A549 (cell line): ENCODE measurements around the gene PGAP3. TPM values are rescaled to one million over a fixed set of nuclear protein-coding genes. Genes with fewer than 3 reads are reported as not detected.
A peak's percentile ranks its signal among the peaks of the same experiment; 100 is the strongest.

Source experiments
- ATAC-seq, 2 experiments: fragments of 200-7000 bp in 1 of 2; fragments of >200 bp in 1 of 2; cut with Nextera tagmentation in 1 of 2; cut with Tn5 transposase in 1 of 2; 3 replicates each; pipeline versions ENCODE4 v1.8.0 to v1.9.1; 2018 to 2020; ENCODE audit warnings: mild to moderate bottlenecking in 1 of 2, moderate library complexity in 1 of 2
- CTCF ChIA-PET: fragments of 300-600 bp; sonication (Branson Sonifier 250); formaldehyde crosslinking; extraction: SDS; loops from one replicate; lab custom pipeline; 2021; ENCODE audit warnings: antibody characterized with exemption, inconsistent platforms; lab: Yijun Ruan, JAX
- POLR2A ChIA-PET: fragments of 350-600 bp; formaldehyde crosslinking; extraction: SDS; loops from one replicate; lab custom pipeline; 2021; ENCODE audit warnings: antibody characterized with exemption, inconsistent platforms; lab: Yijun Ruan, JAX
- DNase-seq, 2 experiments: peaks; one replicate each; pipeline versions ENCODE4 v3.0.0 to v3.0.0-alpha.2; 2011 to 2016; ENCODE audit warnings: low read depth in 1 of 2, low spot score in 1 of 2
- FAIRE-seq: peaks from 2 replicates; lab custom pipeline; 2011; peaks lifted over from hg19 to GRCh38; lab: Jason Lieb, UNC
- H3K27ac ChIP-seq, 2 experiments: fragments of >200 bp; sonication (Bioruptor Twin); formaldehyde crosslinking; 3 replicates each; pipeline ENCODE4 v1.5.1; 2016 to 2017
- H3K4me1 ChIP-seq: fragments of >200 bp; sonication (Bioruptor Twin); formaldehyde crosslinking; 3 replicates; pipeline ENCODE4 v1.6.1; 2016
- H3K4me2 ChIP-seq: fragments of >200 bp; sonication (Bioruptor Twin); formaldehyde crosslinking; 3 replicates; pipeline ENCODE4 v1.6.1; 2016
- H3K4me3 ChIP-seq: fragments of >200 bp; sonication (Bioruptor Twin); formaldehyde crosslinking; 3 replicates; pipeline ENCODE4 v1.5.1; 2016
- H3K9me3 ChIP-seq: fragments of >200 bp; sonication (Bioruptor Twin); formaldehyde crosslinking; 3 replicates; pipeline ENCODE4 v1.6.1; 2016
- CBX2 ChIP-seq: fragments of 200-600 bp; sonication (generic); IDR thresholded peaks from 2 replicates; pipeline ENCODE4 v1.6.1; 2016; ENCODE audit warnings: low read depth, mild to moderate bottlenecking, borderline replicate concordance
- CBX8 ChIP-seq: fragments of 200-600 bp; sonication (generic); IDR thresholded peaks from 2 replicates; pipeline ENCODE4 v1.6.1; 2016
- CEBPB ChIP-seq, 2 experiments: fragments of >200 bp in 1 of 2; sonication (Bioruptor Twin) in 1 of 2; formaldehyde crosslinking in 1 of 2; IDR thresholded peaks; 2 replicates each; pipeline ENCODE4 v1.6.1; 2012 to 2016
- CHD2 ChIP-seq: fragments of 150-350 bp; IDR thresholded peaks from 2 replicates; pipeline ENCODE4 v1.6.1; 2014; ENCODE audit warnings: low read length; ENCODE audit not compliant: partially characterized antibody
- CTCF ChIP-seq: fragments of >200 bp; sonication (Bioruptor Twin); formaldehyde crosslinking; IDR thresholded peaks from 3 replicates; pipeline ENCODE4 v1.5.1; 2016
- EHMT2 ChIP-seq: fragments of 200-600 bp; sonication (generic); IDR thresholded peaks from 2 replicates; pipeline ENCODE4 v1.6.1; 2016; ENCODE audit warnings: antibody characterized with exemption, low read depth, mild to moderate bottlenecking, moderate library complexity
- EP300 ChIP-seq, 2 experiments: fragments of >200 bp; sonication (Bioruptor Twin); formaldehyde crosslinking; IDR thresholded peaks; 2 replicates in 1 of 2; 3 replicates in 1 of 2; pipeline ENCODE4 v1.6.1; 2016 to 2017
- FOXS1 ChIP-seq: fragments of 250-450 bp; sonication (Bioruptor Pico); IDR thresholded peaks from 2 replicates; pipeline ENCODE4 v1.5.0; 2020; ENCODE audit warnings: mild to moderate bottlenecking, moderate library complexity
- GATA3 ChIP-seq: IDR thresholded peaks from 2 replicates; pipeline ENCODE4 v1.6.1; 2012; ENCODE audit warnings: borderline replicate concordance
- HDAC2 ChIP-seq: fragments of 200-600 bp; sonication (generic); IDR thresholded peaks from 2 replicates; pipeline ENCODE4 v1.6.1; 2016
- HEYL ChIP-seq: fragments of 250-450 bp; sonication (Bioruptor Pico); IDR thresholded peaks from 2 replicates; pipeline ENCODE4 v1.8.0; 2021; ENCODE audit warnings: mild to moderate bottlenecking, moderate library complexity
- JUN ChIP-seq, 2 experiments: fragments of >200 bp; sonication (Bioruptor Twin); formaldehyde crosslinking; IDR thresholded peaks; 2 replicates in 1 of 2; 3 replicates in 1 of 2; pipeline ENCODE4 v1.6.1; 2016 to 2017
- KDM5A ChIP-seq: fragments of 200-600 bp; sonication (generic); IDR thresholded peaks from 2 replicates; pipeline ENCODE4 v1.6.1; 2016; ENCODE audit warnings: antibody characterized with exemption, mild to moderate bottlenecking
- NR3C1 ChIP-seq: fragments of >200 bp; sonication (Bioruptor Twin); formaldehyde crosslinking; IDR thresholded peaks from 3 replicates; pipeline ENCODE4 v1.6.1; 2017
- PBX3 ChIP-seq: IDR thresholded peaks from 2 replicates; pipeline ENCODE4 v1.6.1; 2012
- PHF8 ChIP-seq: fragments of 200-600 bp; sonication (generic); IDR thresholded peaks from 2 replicates; pipeline ENCODE4 v1.6.1; 2016; ENCODE audit warnings: low read depth, mild to moderate bottlenecking, antibody characterized with exemption, moderate library complexity, borderline replicate concordance
- REST ChIP-seq: fragments of 200-600 bp; sonication (generic); IDR thresholded peaks from 2 replicates; pipeline ENCODE4 v1.6.1; 2016; ENCODE audit warnings: antibody characterized with exemption, mild to moderate bottlenecking, moderate library complexity
- RFX5 ChIP-seq: fragments of 450-650 bp; IDR thresholded peaks from 2 replicates; pipeline ENCODE4 v1.7.1; 2014; ENCODE audit warnings: antibody characterized with exemption, mild to moderate bottlenecking, moderate library complexity
- SREBF2 ChIP-seq: fragments of 450-650 bp; IDR thresholded peaks from 2 replicates; pipeline ENCODE4 v1.6.1; 2014; ENCODE audit warnings: mild to moderate bottlenecking, moderate library complexity
- ZC3H11A ChIP-seq: fragments of 450-650 bp; IDR thresholded peaks from 2 replicates; pipeline ENCODE4 v1.6.1; 2014; ENCODE audit warnings: antibody characterized with exemption, mild to moderate bottlenecking
- ZNF302 ChIP-seq: fragments of 250-450 bp; sonication (Bioruptor Pico); IDR thresholded peaks from 2 replicates; pipeline ENCODE4 v1.9.0; 2021; ENCODE audit warnings: inconsistent platforms, mild to moderate bottlenecking, moderate library complexity
- WGBS: methylation state at CpG from one replicate; pipeline ENCODE4 v1.1.6; 2017; ENCODE audit errors: missing lambda C conversion rate; 5-methylcytosine and 5-hydroxymethylcytosine counted together
- polyA plus RNA-seq, 4 experiments: library from polyadenylated mRNA; depleted of rRNA in 3 of 4; stranded (reverse); fragments of >200 nt; fragmentation: RNase III in 1 of 4; extraction: RNeasy Plus Mini Kit Qiagen cat#74134 plus additional on column Dnase treatment in 1 of 4; gene quantifications; 2 replicates in 3 of 4; 3 replicates in 1 of 4; pipeline ENCODE4 v1.2.3, GENCODE V29; 2011 to 2017
- TF ChIP-seq, protein P1 (sequence below): fragments of 250-450 bp; sonication (Bioruptor Pico); IDR thresholded peaks from 2 replicates; pipeline ENCODE4 v1.5.0; 2021; ENCODE audit warnings: mild to moderate bottlenecking, moderate library complexity, borderline replicate concordance
- TF ChIP-seq, protein P2 (sequence below): fragments of >200 bp; sonication (Bioruptor Twin); formaldehyde crosslinking; IDR thresholded peaks from 2 replicates; pipeline ENCODE4 v1.6.1; 2016

PGAP3 gene
- polyA plus RNA-seq, 2 of the 4 experiments (the other 2 are of a cell fraction) = 7.3 to 8.5 TPM

DNA sequence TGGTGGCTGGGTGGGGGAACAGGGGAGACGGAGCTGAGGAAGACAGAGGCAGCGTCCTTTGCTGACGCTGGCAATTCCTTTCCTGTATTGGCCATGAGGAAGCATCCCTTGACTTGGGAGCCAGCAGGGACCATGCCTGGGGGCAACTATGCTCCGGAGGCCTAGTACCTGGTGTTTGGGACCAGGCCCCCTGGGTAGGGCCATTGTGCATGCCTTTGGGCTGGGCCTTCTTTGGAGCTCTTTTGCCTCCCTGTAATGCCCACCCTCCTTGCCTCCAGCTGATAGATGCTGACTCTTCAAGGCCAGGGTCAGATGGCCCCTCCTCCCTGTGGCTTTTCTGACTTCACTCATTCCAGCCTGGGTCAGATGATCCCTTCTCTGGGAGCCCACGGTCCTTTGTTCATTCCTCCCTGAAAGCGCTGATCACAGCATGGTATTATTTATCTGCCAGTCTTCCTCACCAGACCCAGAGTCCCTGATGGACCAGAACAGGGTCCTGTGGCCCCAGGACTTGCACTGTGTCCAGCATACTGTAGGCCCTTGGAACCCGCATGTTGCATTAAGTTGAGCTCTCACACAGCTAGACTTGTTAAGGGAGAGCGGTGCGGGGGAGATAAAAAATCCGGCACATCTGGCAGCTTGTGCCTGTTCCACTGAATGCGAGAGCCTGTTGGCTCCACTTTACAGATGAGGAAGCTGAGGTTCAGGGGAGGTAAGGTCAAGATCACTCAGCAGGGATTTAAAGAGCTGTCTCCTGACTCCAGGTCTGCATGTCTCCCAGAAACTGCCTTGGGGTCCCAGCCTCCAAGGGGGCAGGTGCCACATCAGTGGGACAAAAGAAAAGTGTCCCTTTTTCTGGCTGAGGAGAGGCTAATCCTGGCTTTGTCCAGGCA lies 48.0 kb downstream of the PGAP3 start (continued):
- TF ChIP-seq REST (no peak), HEYL (CRISPR knock-in tag) (no peak), FOXS1 (CRISPR knock-in tag) (no peak), SREBF2 (no peak), JUN (IDR thresholded peaks at IDR 0.05) (no peak), RFX5 (no peak), CBX8 (no peak), CTCF (no peak)

- FAIRE-seq (no peak), DNase-seq (no peak), ATAC-seq (no peak)
- peak overlapping the region; percentile 92; the same call in 1 of the 3 replicates for H3K4me2 ChIP-seq
- no peaks in the 10 kb centered on the region for H3K9me3 ChIP-seq
- ChIA-PET POLR2A (no interaction called here), CTCF (interaction anchor here (1.2 to 58.8 kb wide), 5 partner anchors 4 to 114 kb away, joined by 5 to 1581 read pairs (median 1391); partner anchors contain the start of genes ERBB2, NEUROD2, PGAP3 and PNMT)
- WGBS = 87% methylated on average over 2 of the region's 2 CpGs
- H3K4me3 ChIP-seq = no peak overlapping the region
- H3K27ac ChIP-seq = no peak overlapping the region
- H3K4me1 ChIP-seq = peaks cover 37% of the 10 kb centered on the region
- TF ChIP-seq FOXS1 (CRISPR knock-in tag) (no peak), CBX2 (no peak), KDM5A (no peak), EP300 (IDR thresholded peaks at IDR 0.05) (no peak), PBX3 (no peak)
- TF ChIP-seq, protein P1, sequence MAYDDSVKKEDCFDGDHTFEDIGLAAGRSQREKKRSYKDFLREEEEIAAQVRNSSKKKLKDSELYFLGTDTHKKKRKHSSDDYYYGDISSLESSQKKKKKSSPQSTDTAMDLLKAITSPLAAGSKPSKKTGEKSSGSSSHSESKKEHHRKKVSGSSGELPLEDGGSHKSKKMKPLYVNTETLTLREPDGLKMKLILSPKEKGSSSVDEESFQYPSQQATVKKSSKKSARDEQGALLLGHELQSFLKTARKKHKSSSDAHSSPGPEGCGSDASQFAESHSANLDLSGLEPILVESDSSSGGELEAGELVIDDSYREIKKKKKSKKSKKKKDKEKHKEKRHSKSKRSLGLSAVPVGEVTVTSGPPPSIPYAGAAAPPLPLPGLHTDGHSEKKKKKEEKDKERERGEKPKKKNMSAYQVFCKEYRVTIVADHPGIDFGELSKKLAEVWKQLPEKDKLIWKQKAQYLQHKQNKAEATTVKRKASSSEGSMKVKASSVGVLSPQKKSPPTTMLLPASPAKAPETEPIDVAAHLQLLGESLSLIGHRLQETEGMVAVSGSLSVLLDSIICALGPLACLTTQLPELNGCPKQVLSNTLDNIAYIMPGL (CRISPR knock-in tag) = no peak
Measured at GRCh38 chr17:39639043-39639442, 48.8 kb downstream of the PGAP3 start.

GRCh38 chr17:39638317-39638716 lies 49.5 kb downstream of the PGAP3 start:
- H3K4me1 ChIP-seq = peaks cover 35% of the 10 kb centered on the region
- no peak overlapping the region for H3K27ac ChIP-seq
- CTCF ChIA-PET = interaction anchor here (1.0 to 58.8 kb wide), 4 partner anchors 4 to 94 kb away, joined by 4 to 1581 read pairs (median 1486); partner anchors contain the start of genes ERBB2, NEUROD2, PGAP3 and PNMT
- H3K9me3 ChIP-seq = no peaks in the 10 kb centered on the region
- ATAC-seq = no peak
- WGBS = 95% methylated on average over 7 of the region's 7 CpGs
- peak overlapping the region; percentile 82; the same call in 1 of the 3 replicates for H3K4me3 ChIP-seq
- peak overlapping the region; percentile 92 for H3K4me2 ChIP-seq
- TF ChIP-seq ZNF302 (CRISPR knock-in tag) = no peak
- no peak for TF ChIP-seq FOXS1 (CRISPR knock-in tag)
- no peak for TF ChIP-seq PHF8
- TF ChIP-seq GATA3 = no peak
- no peak for TF ChIP-seq CEBPB (IDR thresholded peaks at IDR 0.05)
- no peak for TF ChIP-seq EHMT2
- TF ChIP-seq HDAC2 = no peak
- no peak for TF ChIP-seq SREBF2
- TF ChIP-seq ZC3H11A = no peak
- no peak for TF ChIP-seq CHD2
- no peak for TF ChIP-seq NR3C1
- no peak for TF ChIP-seq RFX5
- no peak for TF ChIP-seq KDM5A
- TF ChIP-seq, protein P2, sequence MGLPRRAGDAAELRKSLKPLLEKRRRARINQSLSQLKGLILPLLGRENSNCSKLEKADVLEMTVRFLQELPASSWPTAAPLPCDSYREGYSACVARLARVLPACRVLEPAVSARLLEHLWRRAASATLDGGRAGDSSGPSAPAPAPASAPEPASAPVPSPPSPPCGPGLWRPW = no peak
- TF ChIP-seq, all 56 proteins: peak for 0
- FAIRE-seq (no peak), DNase-seq (no peak)
- POLR2A ChIA-PET = interaction anchor here (1.1 kb wide), 1 partner anchor 15 kb away, joined by 3 read pairs; no protein-coding TSS in a partner anchor
